HG02798 (cell line): ENCODE data around the gene VGF.
A peak's percentile ranks its signal among the peaks of the same experiment; 100 is the strongest.
"Not testable (repeated sequence)": the region's sequence is repeated elsewhere in the genome, so short reads cannot be mapped to it uniquely, and the experiment has no call there.

Experiments
- ATAC-seq: cut with Tn5 transposase; IDR thresholded peaks from one replicate; pipeline ENCODE4 v1.9.1; 2021; ENCODE audit warnings: mild to moderate bottlenecking; ENCODE audit not compliant: unreplicated experiment, poor library complexity

VGF gene

DNA sequence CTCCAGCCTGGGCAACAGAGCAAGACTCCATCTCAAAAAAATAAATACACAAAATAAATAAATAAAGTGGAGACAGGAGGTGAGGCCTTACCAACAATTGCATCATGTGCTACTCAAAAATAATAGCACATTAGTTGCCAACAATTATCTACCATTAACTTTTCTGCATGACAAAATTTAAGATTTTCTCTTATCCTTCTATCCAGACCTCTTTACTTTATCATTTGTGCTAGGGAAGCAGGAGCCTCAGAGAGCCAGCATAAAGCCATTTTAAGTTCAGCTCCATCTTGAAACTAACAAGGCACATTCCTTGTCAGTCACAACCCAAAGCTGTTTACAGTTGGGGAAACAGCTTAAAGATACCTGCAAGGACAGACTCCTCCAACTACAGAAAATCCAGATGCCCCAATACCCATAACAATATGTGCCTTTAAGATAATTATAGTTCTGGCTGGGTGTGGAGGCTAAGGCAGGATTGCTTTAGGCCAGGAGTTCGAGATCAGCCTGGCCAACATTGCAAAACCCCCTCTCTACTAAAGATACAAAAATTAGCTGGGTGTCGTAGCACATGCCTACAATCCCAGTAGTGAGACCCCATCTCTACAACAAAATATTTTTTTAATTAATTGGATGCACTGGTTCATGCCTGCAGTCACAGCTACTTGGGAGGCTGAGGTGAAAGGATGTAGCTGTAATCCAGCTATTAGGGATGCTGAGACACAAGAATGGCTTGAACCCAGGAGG is 13.3 kb downstream of the VGF start:
- ATAC-seq, result no peak

DNA sequence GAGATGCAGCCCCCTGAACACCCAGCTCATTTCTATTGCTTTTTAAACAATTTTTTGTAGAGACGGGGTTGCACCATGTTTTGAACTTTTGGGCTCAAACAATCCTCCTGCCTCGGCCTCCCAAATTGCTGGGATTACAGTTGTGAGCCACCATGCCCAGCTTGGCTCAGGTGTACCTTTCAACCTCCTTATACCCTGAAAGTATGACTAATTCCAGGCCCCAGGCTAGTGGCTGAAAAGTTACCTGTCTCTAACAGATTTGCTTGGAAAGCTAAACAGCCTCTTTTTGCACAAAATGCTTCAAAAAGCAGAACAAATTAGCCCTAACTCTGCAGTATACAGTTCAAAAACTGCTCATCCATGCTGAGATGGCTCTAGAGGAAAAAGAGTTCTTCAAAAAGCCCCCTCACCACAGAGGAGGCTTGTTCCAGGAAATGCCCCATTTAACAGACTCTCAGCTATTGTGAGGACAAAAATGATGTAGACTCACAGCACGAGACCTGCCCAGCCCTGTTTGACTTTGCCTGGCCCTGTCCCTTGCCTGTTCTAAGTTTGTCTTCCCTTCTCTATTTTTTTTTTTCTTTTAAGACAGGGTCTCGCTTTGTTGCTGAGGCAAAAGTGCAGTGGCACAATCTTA is 24.5 kb downstream of the VGF start:
- no peak for ATAC-seq

DNA sequence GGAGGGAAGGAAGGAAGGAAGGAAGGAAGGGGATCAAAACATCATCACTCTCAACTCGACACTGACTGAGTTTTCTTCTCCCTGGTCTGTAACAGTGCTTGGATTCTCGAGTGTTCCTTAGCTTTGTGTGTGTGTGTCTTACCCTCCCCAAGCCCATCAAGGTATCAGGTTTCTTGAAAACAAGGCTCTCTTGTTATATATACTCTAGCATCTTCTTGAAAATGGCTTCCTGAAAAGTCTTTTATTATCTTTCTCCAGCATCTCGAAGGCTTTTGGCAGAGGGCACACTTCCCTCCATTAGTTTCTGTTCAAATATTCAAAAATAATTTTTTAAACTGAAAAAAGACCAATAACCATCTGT is 25.1 kb downstream of the VGF start:
- no peak for ATAC-seq

DNA sequence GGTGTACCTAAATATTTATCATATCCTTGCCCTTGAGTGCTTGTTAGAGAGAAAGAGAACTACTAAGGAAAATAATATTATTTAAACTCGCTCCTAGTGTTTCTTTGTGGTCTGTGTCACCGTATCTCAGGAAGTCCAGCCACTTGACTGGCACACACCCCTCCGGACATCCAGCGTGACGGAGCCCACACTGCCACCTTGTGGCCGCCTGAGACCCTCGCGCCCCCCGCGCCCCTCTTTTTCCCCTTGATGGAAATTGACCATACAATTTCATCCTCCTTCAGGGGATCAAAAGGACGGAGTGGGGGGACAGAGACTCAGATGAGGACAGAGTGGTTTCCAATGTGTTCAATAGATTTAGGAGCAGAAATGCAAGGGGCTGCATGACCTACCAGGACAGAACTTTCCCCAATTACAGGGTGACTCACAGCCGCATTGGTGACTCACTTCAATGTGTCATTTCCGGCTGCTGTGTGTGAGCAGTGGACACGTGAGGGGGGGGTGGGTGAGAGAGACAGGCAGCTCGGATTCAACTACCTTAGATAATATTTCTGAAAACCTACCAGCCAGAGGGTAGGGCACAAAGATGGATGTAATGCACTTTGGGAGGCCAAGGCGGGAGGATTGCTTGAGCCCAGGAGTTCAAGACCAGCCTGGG is 27.0 kb downstream of the VGF start:
- peak; percentile 72 for ATAC-seq

- no peak for ATAC-seq
Observed at GRCh38 chr7:101137651-101138212, 27.6 kb downstream of the VGF start.

DNA sequence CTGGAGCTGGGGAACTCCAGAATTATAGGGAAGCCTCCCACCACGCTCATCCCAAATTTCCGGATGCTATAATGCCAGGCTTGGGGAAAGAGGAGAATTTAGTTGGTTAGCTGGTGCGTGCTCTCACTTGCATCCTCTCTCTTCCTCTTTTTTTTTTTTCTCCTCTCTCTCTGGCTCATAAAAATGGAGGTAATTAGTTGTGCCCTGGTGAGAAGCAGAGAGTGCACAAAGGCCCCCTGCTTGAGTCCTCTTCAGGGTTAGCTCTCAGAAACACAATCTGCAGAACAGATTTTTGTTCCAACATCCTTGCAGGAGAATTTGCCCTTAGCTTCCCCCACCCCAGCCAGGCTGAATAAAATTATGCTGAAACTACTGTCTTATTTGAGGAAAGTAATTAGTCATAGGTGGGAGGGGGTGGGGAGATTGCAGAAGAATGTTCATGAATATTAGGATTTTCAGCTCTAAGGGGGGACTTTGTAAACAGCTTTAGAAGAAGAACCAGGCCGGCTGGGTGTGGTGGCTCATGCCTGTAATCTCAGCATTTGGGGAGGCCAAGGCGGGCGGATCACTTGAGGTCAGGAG is 30.9 kb downstream of the VGF start:
- no peak for ATAC-seq

- no peak for ATAC-seq
Observed at GRCh38 chr7:101133621-101134398, 31.6 kb downstream of the VGF start.

DNA sequence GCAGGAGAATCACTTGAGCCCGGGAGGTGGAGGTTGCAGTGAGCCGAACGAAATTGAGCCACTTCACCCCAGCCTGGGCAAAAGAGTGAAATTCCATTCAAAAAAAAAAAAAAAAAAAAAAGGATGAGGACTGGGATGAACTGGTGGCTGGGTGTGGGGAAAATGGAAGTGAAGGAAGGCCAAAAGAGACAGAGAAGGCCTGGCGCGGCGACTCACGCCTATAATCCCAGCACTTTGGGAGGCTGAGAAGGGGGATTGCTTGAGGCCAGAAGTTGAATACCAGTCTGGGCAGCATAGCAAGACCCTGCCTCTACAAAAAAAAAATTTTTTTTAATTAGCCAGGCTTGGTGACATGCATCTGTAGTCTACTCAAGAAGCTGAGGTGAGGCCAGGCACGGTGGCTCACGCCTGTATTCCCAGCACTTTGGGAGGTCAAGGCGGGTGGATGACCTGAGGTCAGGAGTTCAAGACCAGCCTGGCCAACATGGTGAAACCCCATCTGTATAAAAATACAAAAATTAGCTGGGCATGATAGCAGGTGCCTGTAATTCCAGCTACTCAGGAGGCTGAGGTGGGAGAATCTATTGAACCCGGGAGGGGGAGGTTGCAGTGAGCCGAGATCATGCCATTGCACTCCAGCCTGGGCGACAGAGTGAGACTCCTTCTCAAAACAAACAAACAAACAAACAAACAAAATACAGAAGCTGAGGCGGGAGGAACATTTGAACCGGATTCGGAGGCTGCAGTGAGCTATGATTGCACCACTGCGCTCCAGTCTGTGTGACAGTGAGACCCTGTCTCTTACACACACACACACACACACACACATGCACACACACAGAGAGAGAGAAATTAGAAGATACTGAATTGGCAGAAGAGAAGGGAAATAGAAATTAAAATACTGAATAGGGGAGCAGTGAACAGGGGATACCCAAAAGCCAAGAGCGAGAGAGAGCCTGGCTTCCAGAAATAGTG is 32.5 kb downstream of the VGF start:
- ATAC-seq, result not testable (repeated sequence)

DNA sequence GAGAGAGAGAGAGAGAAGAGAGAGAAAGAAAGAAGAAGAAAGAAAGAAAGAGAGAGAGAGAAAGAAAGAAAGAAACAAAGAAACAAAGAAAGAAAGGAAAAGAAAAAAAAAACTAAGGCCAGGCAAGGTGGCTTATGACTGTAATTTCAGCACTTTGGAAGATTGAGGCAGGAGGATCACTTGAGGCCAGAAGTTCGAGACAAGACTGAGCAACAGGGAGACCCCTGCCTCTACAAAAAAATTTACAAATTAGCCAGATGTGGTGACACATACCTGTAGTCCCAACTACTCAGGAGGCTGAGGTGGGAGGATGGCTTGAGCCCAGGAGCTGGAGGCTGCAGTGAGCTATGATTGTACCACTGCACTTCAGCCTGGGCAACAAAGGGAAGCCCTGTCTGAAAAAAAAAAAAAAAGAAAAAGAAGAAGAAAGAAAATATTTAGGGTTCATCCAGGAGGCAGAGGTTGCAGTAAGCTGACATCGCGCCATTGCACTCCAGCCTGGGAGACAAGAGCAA is 35.7 kb downstream of the VGF start:
- no peak for ATAC-seq

GRCh38 chr7:101128040-101128834 is 37.1 kb downstream of the VGF start:
- no peak for ATAC-seq

DNA sequence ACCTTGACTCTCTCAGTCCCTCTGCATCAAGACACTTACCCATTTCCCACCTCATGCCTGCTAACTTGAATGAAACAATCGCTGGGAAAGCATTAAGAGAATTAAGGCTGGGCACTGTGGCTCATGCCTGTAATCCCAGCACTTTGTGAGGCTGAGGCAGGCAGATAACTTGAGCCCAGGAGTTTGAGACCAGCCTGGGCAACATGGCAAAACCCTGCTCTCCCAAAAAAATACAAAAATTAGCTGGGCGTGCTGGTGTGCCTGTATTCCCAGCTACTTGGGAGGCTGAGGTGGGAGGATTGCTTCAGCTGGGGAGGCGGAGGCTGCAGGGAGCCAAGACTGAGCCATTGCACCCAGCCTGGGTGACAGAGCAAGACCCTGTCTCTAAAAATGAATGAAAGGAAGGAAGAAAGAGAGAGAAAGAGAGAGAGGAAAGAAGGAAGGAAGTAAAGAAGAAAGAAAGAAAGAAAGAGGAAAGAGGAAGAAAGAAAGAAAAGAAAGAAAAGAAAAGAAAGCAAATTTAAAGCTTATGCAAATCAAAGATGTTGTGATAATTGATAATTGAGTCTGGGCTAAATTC is 37.8 kb downstream of the VGF start:
- no peak for ATAC-seq

- peak; percentile 45 for ATAC-seq
Observed at GRCh38 chr7:101126651-101127459, 38.5 kb downstream of the VGF start, which contains the start of gene SERPINE1. SERPINE1 (plus strand) TSS chr7:101127104; CDS start chr7:101128394, 1,290 bp downstream.

GRCh38 chr7:101125989-101126650 is 39.2 kb downstream of the VGF start:
- ATAC-seq, result peak; percentile 38

- ATAC-seq, result no peak
Observed at GRCh38 chr7:101124376-101125056, 40.9 kb downstream of the VGF start.

GRCh38 chr7:101123703-101124068 is 41.7 kb downstream of the VGF start:
- ATAC-seq, result no peak
